Measurements from ENCODE around the gene SCN3A. TPM values are rescaled to one million over a fixed set of nuclear protein-coding genes. Genes with fewer than 3 reads are reported as not detected.

The SCN3A gene
- total and polyA plus RNA-seq, 10 of the 15 experiments (the other 5 are each of a cell fraction or from before 2014, with no cell fraction given) = 0.04 to 0.34 (median 0.06) TPM; not detected in 3

- H3K4me1 ChIP-seq (ENCODE audit: control insufficient read depth, insufficient read depth, low read length) = no peaks in the 10 kb centered on the region
- FAIRE-seq (no peak), DNase-seq (ENCODE audit: low read depth, low spot score) (no peak), ATAC-seq (no peak)
- no peak overlapping the region for H2AFZ ChIP-seq (ENCODE audit: control insufficient read depth, low read depth, low read length)
- TF ChIP-seq POLR2A (IDR thresholded peaks at IDR 0.05; ENCODE audit: low read depth, low read length) = no peak
- no peak for TF ChIP-seq JUND (IDR thresholded peaks at IDR 0.05; ENCODE audit: low read depth, low read length)
- TF ChIP-seq POLR2AphosphoS5 (IDR thresholded peaks at IDR 0.05; ENCODE audit: low read length) = no peak
- no peak for TF ChIP-seq MTA2 (IDR thresholded peaks at IDR 0.05; ENCODE audit: low read depth)
- TF ChIP-seq ZBED1 (IDR thresholded peaks at IDR 0.05; ENCODE audit: borderline replicate concordance) = no peak
- TF ChIP-seq PAX5 (IDR thresholded peaks at IDR 0.05; ENCODE audit: borderline replicate concordance, low read depth, low read length) = no peak
- H3K4me2 ChIP-seq (ENCODE audit: control insufficient read depth, insufficient read depth) = no peak overlapping the region
- H3K27ac ChIP-seq (ENCODE audit: control insufficient read depth, insufficient read depth) = no peak overlapping the region
- RAD21 ChIA-PET (ENCODE audit: unreplicated experiment) = no interaction called here
- SMC1A ChIA-PET (ENCODE audit: uncharacterized antibody, unreplicated experiment) = no interaction called here
- no TSS peak for BruUV-seq (replicated peaks)
- intact Hi-C loops (cut with micrococcal nuclease; ENCODE audit: unreplicated experiment) (no loop called here), in situ Hi-C loops (cut with MboI) (no loop called here)
- H3K79me2 ChIP-seq (ENCODE audit: control insufficient read depth, insufficient read depth, low read length) = no peaks in the 10 kb centered on the region
- H3K9me3 ChIP-seq (replicated peaks; ENCODE audit: control insufficient read depth, insufficient read depth, low read length) = no peaks in the 10 kb centered on the region
- POLR2A ChIA-PET = no interaction called here
- WGBS (ENCODE audit: insufficient coverage, insufficient replicate concordance, low lambda C conversion rate, missing lambda C conversion rate) = 0% methylated on average over 2 of the region's 2 CpGs
- H3K36me3 ChIP-seq (ENCODE audit: control insufficient read depth in 2 of 2, insufficient read depth in 2 of 2, low read length in 1 of 2) = no peaks in the 10 kb centered on the region
- H4K20me1 ChIP-seq (ENCODE audit: control insufficient read depth, insufficient read depth) = no peaks in the 10 kb centered on the region
- H3K27me3 ChIP-seq (replicated peaks in 1 of 2; ENCODE audit: control insufficient read depth in 2 of 2, insufficient read depth in 2 of 2, low read length in 1 of 2) = no peaks in the 10 kb centered on the region
- H3K4me3 ChIP-seq = no peak overlapping the region
- CTCF ChIA-PET = no interaction called here
- H3K9ac ChIP-seq (ENCODE audit: control insufficient read depth, insufficient read depth, low read length) = no peak overlapping the region
Observed at GRCh38 chr2:165112789-165113188, 91.1 kb downstream of the SCN3A start.

GRCh38 chr2:165112133-165112573, 91.7 kb downstream of the SCN3A start:
- ChIA-PET POLR2A (no interaction called here), SMC1A (ENCODE audit: uncharacterized antibody, unreplicated experiment) (interaction anchor here (0.8 kb wide), 1 partner anchor 33 kb away, joined by 3 read pairs; no protein-coding TSS in a partner anchor), RAD21 (ENCODE audit: unreplicated experiment) (no interaction called here), CTCF (interaction anchor here (0.7 kb wide), 1 partner anchor 1580 kb away, joined by 3 read pairs; no protein-coding TSS in a partner anchor)
- FAIRE-seq = no peak
- intact Hi-C loops (cut with micrococcal nuclease; ENCODE audit: unreplicated experiment) = no loop called here
- no peaks in the 10 kb centered on the region for H4K20me1 ChIP-seq (ENCODE audit: control insufficient read depth, insufficient read depth)
- H2AFZ ChIP-seq (ENCODE audit: control insufficient read depth, low read depth, low read length) = no peak overlapping the region
- 0% methylated on average over 4 of the region's 4 CpGs for WGBS (ENCODE audit: insufficient coverage, insufficient replicate concordance, low lambda C conversion rate, missing lambda C conversion rate)
- no peaks in the 10 kb centered on the region for H3K4me1 ChIP-seq (ENCODE audit: control insufficient read depth, insufficient read depth, low read length)
- no peak overlapping the region for H3K4me3 ChIP-seq
- H3K27me3 ChIP-seq (replicated peaks in 1 of 2; ENCODE audit: control insufficient read depth in 2 of 2, insufficient read depth in 2 of 2, low read length in 1 of 2) = no peaks in the 10 kb centered on the region
- no peak overlapping the region for H3K4me2 ChIP-seq (ENCODE audit: control insufficient read depth, insufficient read depth)
- ATAC-seq = no peak
- no peak overlapping the region for H3K27ac ChIP-seq (ENCODE audit: control insufficient read depth, insufficient read depth)
- H3K36me3 ChIP-seq (ENCODE audit: control insufficient read depth in 2 of 2, insufficient read depth in 2 of 2, low read length in 1 of 2) = no peaks in the 10 kb centered on the region
- no peak overlapping the region for H3K9ac ChIP-seq (ENCODE audit: control insufficient read depth, insufficient read depth, low read length)
- BruUV-seq (replicated peaks) = no TSS peak
- in situ Hi-C loops (cut with MboI) = no loop called here
- DNase-seq (ENCODE audit: low read depth, low spot score) = no peak
- no peaks in the 10 kb centered on the region for H3K9me3 ChIP-seq (replicated peaks; ENCODE audit: control insufficient read depth, insufficient read depth, low read length)
- no peaks in the 10 kb centered on the region for H3K79me2 ChIP-seq (ENCODE audit: control insufficient read depth, insufficient read depth, low read length)
- TF ChIP-seq NR2C1 (IDR thresholded peaks at IDR 0.05) = no peak
- no peak for TF ChIP-seq IRF5 (IDR thresholded peaks at IDR 0.05; ENCODE audit: borderline replicate concordance)
- TF ChIP-seq HDAC2 (IDR thresholded peaks at IDR 0.05) = no peak
- no peak for TF ChIP-seq ZNF687 (IDR thresholded peaks at IDR 0.05)
- no peak for TF ChIP-seq BRCA1 (IDR thresholded peaks at IDR 0.05; ENCODE audit: low read depth, low read length)
- no peak for TF ChIP-seq CHD1 (IDR thresholded peaks at IDR 0.05; ENCODE audit: low read depth, low read length)
- TF ChIP-seq MEF2B (IDR thresholded peaks at IDR 0.05; ENCODE audit: partially characterized antibody, poor library complexity, severe bottlenecking) = no peak
